Skeletal muscle cell (primary cell): ENCODE measurements around the gene SLC48A1.

Experiments used
- DNase-seq: peaks from one replicate; pipeline ENCODE4 v3.0.0-alpha.2; 2010; ENCODE audit warnings: low read depth
- H3K4me3 ChIP-seq: 2 replicates; pipeline ENCODE4 v1.5.1; 2011; ENCODE audit warnings: low read depth, mild to moderate bottlenecking, control low read depth, low read length, moderate library complexity

The SLC48A1 gene

DNA sequence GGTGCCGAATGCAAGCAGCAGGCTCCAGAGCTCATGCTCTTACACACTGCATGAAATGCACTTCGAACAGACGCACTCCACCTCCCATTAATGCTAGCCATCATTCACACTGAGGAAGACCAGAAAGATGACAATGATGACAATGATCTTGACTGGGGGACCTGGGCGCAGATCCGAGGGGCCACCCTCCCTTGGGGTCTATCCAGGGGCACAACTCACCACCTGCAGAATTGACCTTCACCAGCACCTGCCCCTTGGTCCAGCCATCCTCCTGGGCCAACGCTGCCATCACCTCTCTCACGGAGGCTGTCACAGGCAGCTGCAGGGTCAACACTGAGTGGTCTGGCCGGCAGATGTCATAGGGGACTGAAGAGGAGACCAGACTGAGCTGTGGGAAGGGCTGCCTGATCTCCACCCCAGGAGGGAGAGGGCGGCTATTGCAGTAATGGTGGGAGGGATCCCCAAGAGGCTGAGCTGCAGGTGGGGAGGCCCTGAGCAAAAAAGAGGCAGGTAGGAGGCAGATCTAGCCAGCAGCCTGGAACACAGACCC is 29.7 kb upstream of the SLC48A1 start:
- no peak for DNase-seq
- no peak overlapping the region for H3K4me3 ChIP-seq

DNA sequence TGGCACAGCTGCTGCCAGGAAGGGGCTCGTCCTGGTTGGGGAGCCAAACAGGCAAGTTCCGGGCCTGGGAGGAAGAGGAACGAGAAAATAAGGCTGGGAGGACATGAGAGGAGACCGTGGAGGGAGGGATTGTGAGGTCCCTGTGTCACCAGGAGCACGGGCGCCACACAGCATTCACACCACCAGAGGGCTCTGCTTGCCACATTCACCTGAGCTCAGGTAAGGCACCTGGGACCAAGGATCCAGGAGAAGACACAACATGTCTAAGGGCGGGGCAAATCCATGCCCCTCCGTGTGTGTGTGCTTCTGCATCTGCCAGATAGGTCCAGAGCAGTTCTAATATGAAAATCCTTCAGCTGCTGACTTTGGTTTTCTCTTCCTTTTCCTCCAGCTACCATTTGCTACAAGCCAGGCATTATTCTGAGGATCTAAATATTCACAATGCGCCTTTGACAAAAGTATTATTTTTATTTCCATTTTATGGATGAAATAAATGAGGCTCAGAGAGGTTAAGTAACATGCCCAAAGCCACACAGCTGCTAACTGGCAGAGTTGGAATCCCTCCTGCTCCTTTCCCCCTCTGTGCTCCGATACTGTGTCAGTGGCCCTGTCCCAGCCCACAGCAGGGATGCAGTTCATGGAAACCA is 28.9 kb upstream of the SLC48A1 start:
- no peak for DNase-seq

DNA sequence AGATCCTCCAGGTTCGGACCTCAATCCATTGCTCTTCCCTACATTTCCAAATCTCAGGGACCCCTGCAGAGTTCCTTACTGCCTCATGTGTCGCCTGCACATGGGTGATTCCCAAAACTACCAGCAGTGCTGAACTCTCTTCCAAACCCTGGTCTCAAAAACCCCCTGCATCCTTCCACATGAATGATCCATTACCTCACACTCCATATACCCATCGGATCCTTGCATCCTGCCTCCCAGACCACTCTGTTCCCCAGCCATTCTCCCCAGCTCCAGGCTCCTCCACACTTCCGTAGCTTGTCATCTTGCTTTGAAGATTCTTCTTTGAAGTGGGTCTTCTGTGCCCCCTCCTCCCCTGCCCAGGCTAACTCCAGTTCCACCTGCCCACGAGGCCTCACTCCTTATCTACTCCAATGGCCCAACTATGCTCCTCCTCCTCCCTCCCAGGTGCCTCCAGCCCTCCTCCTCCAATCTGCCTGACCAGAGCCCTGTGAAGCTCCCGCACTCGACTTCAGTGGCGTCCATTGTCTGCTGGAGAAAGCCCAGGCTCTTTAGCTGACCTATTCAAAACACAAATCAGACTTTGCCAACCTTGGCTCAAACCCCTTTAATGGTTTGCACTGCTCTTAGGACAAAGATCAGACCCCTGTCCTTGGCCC is 28.1 kb upstream of the SLC48A1 start:
- no peak overlapping the region for H3K4me3 ChIP-seq
- no peak for DNase-seq

More for the DNA sequence above, 28.9 kb upstream of the SLC48A1 start:
- no peak overlapping the region for H3K4me3 ChIP-seq

DNA sequence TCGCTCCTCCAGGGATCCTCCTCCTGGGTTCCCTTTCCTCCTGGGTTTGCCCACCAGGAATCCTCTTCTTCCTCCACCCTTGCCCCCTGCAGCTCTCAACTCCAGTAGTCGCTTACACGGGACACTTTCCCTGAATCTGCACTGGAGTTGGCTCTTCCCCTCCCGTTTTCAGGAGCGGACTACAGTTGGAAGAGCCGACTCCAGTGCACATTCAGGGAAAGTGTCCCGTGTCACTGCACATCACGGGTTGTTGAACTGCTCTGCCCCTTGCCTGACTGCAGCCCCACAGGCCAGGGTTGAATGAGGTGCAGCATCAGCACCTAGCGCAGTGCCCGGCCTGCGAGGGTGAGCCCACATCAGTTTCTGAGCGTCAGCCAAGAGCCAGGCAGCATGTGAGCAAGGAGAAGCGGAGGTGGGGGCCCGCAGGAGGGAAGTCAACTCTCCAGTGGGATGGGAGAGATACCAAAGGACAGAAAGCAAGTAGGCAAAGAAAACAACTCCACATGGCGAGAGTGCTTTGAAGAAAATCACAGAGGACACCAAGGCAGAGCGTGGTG is 27.5 kb upstream of the SLC48A1 start:
- H3K4me3 ChIP-seq, result no peak overlapping the region
- no peak for DNase-seq

DNA sequence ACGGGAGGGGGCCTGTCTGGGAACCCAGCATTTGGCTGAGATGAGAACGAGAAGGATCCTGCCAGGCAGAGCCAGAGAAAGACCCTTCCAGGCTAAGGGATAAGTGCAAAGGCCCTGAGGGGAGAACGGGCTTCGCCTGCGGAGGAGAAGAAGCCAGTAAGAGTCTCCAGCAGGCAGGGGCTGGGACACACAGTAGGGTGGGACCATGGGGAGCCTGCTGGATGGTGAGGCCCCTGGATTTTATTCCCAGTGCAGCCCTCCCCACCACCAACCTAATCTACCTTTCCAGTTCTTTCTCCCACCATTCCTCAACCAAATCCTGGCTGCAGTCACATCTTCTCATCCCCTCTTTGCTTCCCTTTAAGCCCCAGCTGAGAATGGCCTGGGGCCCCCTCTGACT is 27.0 kb upstream of the SLC48A1 start:
- H3K4me3 ChIP-seq, result no peak overlapping the region
- DNase-seq, result no peak

DNA sequence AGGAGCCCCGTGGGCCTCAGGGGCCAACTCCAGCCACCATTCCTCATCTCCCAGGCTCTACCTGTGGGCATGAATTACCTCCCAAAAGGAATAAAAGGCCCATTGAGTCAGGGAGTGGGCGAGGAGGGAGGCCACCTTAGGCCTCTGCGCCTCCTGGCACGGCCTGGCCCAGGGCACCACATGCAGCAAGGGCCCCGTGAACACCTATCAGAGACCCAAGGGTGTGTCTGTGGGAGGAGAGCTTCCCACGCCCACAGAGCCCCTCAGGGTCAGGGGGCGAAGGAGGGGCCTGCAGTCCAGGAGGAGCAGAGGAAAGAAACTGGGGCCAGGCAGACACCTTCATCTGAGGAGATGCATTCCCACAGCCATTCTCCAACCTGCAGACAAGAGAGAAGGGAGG is 26.5 kb upstream of the SLC48A1 start:
- no peak overlapping the region for H3K4me3 ChIP-seq
- no peak for DNase-seq

DNA sequence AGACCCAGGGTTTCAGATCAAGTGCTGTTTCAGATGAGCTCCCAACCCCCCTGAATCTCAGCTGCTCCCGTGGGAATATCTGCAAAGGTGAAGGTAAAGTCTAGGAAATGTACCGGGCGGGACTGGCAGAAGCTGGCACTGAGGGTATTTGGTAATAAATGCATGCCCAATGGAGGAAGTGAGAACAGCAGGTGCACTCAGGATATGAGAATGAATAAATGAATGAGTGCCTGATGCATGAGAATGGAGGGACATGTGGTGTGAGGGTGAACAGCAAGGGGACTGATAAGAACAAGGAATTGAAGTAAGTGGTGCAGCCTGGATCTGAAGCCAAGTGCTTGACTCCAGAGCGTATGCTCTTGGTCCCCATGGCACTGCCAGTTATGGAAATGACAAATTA is 25.9 kb upstream of the SLC48A1 start:
- DNase-seq, result no peak
- no peak overlapping the region for H3K4me3 ChIP-seq

DNA sequence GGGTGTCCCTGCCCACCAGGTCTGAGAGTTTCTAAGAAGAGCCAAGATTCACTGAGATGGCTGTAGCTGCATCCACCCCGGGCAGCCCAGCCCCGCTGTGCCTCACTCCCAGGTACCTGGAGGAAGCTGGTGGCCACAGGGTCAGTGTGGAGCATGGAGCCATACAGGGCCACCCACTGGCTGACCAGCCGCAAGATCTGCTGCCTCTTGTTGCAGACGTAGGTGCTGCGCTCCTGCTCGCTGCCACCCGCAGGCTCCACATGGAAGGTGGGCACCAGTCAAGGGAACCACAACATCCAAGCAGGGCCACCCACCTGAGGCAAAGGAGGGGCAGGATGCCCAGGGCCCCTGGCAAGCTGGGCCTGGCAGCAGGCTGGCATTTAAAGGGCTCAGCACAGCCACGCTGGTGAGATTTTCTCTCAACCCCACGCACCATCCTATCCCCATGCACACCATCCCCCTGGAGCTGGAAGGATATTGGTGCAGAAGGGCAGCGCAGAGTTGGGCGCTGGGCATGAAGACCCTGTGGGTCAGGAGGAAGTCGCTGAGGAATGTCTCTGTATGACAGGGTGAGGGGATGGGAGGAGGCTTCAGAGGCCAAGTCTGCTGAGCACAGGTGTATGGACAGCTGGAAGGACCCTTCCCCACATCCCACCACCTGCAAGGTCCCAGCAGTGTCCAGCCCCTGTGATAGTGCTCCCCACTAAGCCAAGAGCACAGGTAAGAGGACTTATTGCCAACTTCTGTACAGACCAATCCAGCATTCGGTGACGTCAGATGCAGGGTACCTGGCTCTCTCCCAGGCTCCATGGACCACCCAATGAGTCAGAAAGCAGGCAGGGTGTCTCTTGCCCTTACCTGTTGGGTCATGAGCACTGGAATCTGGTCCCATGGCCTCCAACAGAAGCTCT is 25.2 kb upstream of the SLC48A1 start:
- DNase-seq, result no peak
- H3K4me3 ChIP-seq, result no peak overlapping the region

DNA sequence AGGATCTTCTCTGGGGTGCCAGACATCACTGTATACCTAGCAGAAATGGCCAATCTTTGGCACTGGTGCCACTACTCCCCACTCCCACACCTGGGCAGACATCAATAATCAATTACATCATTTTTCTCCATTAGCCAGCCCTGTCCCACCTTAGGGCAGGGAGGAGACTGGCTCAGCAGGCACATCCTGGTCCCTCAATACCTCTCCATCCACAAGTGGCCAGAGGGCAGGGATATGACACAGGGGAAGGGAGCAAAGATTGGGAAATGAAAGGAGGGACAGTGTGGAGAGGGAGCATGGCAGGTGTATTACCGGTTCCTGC is 24.6 kb upstream of the SLC48A1 start:
- no peak overlapping the region for H3K4me3 ChIP-seq
- no peak for DNase-seq

DNA sequence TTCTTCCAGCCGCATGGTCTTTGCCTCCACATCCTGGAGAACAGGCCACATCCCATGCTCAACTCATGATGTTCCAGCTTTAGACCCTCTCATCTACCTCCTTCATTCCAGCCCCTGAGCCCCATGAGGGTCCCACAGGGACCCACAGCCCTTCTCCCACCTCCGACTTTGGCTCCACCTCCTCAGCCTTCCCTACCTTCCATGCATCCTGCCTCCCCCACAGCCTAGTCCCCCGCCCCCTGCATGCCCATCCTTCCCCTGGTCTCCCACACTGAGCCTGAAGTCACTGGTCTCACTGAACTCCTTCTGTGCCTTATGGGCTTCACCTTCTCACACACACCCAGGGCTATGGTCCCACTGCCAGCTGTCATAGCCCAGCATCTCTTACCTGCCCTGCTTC is 24.1 kb upstream of the SLC48A1 start:
- H3K4me3 ChIP-seq, result no peak overlapping the region
- DNase-seq, result no peak

DNA sequence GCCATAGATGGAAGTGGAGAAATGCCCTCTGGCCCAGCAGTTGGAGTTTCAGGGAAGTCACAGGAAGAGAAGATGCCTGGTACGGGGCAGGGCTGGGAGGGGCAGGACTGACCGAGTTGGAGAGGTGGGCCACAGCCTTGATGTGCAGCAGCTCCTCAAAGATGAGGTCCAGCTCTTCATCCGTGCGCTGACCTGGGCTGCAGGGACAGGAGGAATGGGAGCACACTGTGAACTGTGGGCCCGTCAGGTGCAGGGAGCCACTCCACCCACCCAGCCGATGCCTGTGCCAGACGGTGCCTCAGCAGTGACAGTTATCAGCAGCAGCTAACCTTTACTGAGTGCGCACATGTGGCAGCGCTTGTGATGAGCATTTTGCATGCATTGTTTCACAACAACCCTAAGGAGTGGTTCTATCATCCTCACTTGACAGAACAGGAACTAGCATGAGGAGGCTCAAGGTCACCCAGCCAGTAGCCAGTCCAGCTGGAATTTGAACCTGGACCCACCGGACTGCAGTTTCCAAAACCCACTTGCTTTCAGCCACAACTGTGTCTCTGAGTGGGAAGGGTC is 22.7 kb upstream of the SLC48A1 start:
- H3K4me3 ChIP-seq, result no peak overlapping the region
- no peak for DNase-seq

DNA sequence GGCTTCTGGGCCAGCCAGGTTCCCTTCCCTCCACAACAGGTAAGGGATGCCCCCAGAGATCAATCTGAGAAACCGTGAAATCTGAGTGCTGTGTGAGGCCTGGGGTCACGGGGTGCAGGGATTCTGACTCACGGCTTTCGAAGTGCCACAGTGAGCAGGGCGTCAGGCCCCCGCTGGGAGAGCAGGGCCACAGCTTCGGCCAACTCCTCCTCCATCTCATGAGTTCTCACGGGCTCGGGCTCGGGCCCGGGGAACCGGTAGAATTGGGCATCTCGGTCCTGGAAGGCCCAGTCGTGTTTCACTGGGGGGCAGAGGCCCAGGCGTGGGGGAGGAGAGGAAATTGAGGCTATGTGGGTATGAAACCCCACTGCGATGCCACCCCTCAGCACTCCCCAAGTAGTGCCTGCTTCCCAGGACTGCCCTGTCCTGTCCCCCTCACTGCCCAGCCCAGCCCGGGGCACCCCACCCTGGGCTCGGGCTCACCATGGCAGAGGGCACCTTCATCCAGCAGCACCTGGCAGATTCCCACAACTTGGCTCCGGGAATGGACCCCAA is 22.0 kb upstream of the SLC48A1 start:
- DNase-seq, result no peak
- H3K4me3 ChIP-seq, result no peak overlapping the region

DNA sequence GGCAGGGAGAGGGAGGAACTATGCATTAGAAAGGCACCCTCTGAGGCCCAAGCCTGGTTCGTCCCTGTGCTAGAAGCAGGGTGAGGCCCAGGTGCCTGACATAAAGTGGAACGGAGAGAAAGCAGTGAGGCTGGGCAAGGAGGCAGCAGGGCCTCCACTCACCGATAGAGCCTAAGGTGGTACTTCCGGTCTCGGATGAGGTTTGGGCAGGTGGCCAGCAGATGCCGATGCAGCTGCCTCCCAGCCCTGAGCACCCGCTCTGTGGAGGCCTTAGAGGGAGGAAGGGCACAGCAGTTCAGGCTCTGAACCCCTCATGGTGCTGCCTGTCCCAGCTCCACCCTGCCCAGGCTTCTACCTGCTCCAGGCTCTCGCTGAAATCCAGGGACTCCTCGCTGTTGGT is 21.5 kb upstream of the SLC48A1 start:
- DNase-seq, result no peak
- H3K4me3 ChIP-seq, result no peak overlapping the region

DNA sequence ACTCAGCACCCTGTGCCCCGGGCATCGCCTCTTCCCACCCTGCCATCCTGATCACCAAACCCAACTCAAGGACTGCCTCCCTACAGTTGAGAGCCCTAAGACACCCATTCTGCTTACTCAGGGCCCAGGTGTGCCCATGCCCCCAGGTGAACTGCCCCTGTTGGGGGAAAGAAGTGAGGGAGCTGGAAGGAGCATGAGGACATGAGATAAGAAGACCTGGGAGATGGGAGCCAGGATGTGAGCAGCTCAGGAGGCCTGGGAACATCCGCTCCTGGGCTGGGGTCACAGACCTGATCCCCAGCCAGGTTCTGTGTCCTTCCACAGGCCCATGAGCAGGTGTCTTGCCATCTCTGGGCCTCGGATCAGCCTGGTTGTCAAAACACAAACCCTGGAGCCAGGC is 20.9 kb upstream of the SLC48A1 start:
- no peak for DNase-seq
- H3K4me3 ChIP-seq, result no peak overlapping the region

DNA sequence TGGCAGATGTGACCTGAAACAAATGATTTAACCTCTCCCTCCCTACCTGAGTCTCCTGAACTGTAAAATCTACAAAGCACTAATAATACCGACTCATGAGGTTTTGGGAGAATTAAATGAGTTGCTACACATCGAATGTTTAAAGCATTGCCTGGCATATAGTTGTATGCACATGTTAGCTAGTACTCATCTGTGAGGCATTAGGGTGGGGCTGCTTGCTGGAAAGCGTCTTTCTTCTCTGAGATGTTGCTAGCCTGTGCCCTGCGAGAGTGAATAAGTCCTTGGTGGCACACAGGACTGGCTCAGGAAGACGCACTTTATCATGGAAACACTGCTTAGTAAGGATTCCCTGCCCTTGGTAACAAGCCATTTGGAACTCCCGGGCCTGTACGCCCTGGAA is 20.5 kb upstream of the SLC48A1 start:
- DNase-seq, result no peak
- no peak overlapping the region for H3K4me3 ChIP-seq

DNA sequence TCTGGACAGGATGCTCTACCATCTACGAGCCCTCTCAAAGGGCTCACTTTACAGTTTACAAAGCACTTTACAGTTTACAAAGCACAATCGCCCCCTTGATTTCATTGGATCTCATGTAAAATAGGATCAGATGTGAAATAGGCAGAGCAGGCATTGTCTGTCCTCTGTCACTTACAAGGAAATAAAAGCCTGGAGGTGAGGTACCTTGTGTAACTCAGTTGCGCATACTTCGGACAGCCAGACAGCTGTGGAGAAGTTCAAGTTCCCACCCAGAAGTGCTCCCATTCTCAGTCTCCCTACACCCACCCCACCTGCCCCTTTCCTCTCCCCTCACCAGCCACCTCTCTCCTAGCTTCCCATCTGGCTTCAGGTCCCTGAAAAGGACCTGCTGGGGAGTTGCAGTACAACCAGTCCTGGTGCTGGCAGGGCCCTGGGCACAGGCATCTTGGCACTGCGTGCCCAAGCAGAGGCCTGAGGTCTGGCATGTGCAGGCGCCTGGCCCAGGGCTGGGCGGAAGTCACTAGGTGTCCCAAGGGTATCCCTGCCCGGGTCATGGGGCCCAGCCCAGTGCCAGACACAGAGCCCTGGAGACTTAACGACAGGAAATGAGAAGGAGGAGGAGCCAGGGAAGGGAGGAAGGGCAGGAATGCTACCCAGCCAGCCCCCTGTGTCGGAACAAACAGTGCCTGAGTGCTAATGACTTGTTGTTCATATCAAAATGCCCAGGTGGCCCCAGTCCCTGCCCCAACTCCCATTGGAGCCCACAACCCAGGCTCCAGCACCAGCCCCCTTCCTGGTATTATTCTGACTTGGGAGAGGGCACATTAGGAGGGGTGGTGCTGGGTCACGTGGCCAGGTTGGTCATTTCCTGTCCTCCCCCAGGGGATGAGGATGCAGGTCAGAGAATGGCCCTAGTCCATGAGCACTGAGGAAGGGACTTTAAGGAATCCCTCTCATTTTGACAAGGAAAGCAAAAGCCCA is 19.7 kb upstream of the SLC48A1 start:
- no peak overlapping the region for H3K4me3 ChIP-seq
- no peak for DNase-seq

DNA sequence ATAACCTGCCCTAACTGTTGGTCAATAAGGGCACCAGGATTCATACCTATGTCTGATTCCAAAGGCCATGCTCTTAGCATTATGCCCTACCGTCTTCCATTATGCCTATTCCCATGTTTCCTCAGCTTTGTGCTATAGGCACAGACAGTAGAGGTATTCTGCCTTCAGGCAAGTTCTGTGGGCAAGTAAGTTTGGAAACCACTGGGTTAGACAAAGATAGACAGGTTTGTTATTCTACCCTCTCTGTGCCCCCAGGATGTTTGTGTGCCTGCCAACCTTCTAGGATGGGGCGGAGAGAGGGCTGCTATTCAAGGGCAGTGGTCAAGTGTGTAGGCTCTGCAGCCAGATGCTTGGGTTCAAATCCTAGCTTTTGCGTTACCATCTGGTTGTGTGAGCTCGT is 18.9 kb upstream of the SLC48A1 start:
- no peak overlapping the region for H3K4me3 ChIP-seq

DNA sequence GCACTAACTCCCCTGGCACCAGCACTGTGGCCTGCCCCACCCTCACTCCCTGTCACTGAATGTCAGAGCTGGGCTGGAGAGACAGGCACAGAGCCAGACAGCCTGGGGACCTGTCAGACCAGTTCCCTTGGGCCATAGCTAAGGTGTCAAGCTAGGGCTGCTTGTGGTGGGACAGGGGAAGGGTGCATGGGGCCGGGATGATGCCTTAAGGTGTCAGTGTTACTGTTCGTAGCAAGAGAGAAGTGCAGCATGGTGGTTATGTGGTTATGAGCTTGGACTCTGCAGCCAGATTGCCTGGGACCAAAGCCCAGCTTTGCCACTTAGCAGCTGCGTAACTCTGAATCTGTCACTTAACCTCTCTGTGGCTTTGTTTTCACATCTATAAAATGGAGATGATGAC is 18.2 kb upstream of the SLC48A1 start:
- no peak overlapping the region for H3K4me3 ChIP-seq

More for the DNA sequence above, 18.9 kb upstream of the SLC48A1 start:
- no peak for DNase-seq

More for the DNA sequence above, 18.2 kb upstream of the SLC48A1 start:
- no peak for DNase-seq
